Amygdala (tissue), 56 donors: Measurements from ENCODE around the gene CACNG4.

Experiments used
- DNase-seq, 56 donors: peaks; one replicate each; lab custom pipeline; 2025; lab: John Stamatoyannopoulos, UW

CACNG4 gene

GRCh38 chr17:67011527-67012175 lies 47.1 kb downstream of the CACNG4 start:
- DNase-seq = no peak

DNA sequence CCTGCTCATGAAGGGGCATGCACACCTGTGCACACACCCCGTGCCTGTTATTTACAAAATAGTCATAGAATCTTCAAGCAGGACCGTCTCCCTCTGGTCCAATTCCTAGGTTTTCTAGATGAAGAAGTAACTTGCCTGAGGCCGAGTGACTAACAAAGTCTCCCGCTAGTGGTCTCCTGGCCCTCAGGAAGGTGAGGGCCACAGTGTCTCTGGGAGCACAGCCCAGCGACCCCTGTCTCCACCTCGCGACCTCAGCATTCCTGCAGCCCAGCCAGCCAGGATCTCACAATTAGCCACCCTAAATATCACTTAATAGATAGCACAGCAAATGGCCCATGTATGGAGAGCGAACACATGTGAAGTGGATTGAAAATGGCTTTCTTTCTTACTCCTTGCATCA lies 49.4 kb downstream of the CACNG4 start:
- DNase-seq = no peak

- peak in 4 of 56 donors; percentile 26 to 34 (median 28) for DNase-seq
Observed at GRCh38 chr17:67015001-67015400, 50.5 kb downstream of the CACNG4 start.

GRCh38 chr17:67016039-67016762 lies 51.7 kb downstream of the CACNG4 start:
- DNase-seq = no peak

DNA sequence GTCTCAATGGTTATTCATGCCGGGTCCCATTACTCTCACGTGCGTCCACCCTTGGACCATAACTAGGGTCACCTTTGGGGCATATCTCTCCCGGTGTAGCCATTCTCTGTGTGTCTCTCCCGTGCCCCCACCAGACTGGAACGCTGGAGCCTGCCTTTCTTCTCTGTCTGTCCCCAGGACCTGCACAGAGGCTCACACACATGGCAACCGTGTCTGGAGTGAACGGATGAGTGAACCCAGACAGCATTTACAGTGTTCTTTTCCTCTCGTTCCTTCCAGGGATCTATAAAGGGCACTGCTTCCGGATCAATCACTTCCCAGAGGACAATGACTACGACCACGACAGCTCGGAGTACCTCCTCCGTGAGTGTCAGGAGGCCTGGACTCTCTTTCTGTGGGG lies 53.4 kb downstream of the CACNG4 start:
- no peak for DNase-seq

DNA sequence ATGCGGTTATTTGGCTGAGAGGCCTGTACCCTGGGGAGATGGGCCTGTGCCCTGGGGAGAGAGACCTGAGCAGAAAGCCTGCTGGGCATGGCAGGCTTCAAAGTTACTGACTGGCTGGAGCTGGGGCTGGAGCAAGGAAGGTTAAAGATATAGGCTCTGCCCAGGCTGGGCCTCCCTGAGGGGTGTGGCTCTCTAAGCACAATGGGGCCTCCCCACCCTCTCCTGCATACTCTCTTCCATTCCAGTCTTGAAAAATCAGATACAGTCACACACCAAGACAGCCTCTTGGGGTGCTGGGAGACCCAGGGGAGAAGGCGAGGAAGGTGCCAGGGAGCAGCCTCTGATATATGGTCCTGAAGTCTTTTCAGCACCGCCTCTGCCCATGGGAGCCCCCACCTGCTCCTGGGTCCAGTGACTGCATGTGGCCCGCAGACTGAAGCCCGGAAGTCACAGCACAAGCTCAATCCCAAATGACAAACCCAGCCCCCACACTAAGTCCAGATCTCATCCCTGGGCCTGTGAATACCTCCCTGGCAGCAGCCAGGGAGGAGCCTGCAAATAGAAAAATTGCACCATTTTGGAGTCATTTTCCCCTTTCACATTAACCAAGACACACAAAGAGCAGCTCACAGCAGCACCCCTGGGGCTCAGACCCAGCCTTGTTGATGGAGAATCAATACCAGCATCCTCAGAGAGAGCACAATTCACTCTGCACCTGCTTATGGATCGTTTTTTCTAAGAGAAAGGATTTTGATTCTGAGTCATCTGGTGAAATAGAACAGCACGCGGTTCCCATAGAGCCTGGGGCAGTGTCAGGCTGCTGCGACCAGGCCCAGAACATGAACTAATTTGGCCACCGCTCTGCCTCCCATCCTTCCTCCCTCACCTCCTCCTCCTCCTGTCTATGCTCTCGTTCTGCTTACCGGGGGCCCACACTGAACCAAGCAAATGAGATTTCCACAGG lies 54.2 kb downstream of the CACNG4 start:
- peak in 1 of 56 donors; percentile 7 for DNase-seq

DNA sequence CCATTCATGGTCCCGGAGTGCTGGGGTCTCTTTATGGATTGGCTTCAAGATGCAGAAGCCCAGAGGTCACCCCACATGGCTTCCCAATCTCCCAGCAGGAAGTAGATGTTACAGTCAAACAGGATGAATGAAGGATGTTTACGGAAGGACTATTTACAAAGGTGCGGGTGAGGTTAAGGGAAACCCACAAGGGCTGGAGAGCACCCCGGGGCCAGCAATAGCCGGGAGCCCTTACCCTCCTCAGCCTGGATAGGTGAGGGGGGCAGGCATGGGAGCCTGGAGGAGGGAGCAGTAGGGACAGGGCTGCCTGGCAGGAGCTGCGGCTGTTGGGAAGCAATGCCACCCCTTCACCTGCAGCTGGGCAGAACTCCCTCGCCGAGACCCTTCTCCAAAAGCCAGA lies 55.3 kb downstream of the CACNG4 start:
- DNase-seq = no peak

DNA sequence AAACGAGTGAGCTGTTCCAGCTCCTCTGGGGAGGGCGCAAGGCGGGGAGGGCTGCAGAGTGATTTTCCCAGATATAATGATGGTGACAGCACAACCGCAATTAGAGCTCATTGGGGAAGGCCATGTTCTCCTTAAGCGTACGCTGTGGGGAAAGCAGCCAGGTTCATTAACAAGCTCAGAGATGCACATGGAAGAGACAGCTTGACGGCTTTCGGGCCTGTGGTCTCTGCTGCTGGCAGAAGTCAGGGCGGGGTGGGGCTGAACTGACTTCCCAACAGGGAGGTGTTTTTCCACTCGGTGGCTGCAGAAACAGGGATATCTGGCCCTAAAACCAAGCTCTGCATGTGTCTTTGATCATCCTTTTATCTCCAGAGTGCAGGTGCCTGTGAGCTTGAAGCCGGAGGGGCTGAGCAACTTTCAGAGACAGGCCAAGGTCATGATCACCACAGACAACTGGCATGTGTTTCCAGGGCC lies 55.8 kb downstream of the CACNG4 start:
- peak in 4 of 56 donors; percentile 10 to 25 (median 20) for DNase-seq

- peak in 1 of 56 donors; percentile 3 for DNase-seq
Observed at GRCh38 chr17:67021196-67021595, 56.7 kb downstream of the CACNG4 start.

DNA sequence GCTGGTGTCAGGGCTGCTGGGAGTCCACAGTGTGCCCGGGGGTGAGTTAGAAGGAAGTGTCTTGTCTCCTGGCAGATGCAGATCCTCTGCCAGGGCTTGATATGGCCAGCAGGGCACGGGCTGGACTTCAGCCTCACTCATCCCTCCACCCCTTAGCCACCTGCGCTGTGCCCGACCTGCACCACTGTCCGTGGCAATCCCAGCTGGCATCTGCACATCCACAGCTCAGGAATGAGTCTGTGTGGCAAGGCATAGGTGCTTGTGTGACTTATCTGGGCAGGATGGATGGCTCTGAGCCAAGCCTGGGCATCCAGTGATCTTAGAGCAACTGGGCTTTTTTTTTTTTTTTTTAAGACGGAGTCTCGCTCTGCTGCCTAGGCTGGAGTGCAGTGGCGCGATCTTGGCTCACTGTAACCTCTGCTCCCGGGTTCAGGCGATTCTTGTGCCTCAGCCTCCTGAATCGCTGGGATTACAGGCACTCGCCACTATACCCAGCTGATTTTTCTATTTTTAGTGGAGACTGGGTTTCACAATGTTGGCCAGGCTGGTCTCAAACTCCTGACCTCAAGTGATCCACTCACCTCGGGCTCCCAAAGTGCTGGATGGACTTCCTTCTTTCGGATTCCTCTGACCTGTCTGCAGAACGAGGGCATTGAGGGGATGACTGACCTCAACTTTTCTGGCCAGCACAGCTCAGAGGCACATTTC lies 57.4 kb downstream of the CACNG4 start:
- no peak for DNase-seq

DNA sequence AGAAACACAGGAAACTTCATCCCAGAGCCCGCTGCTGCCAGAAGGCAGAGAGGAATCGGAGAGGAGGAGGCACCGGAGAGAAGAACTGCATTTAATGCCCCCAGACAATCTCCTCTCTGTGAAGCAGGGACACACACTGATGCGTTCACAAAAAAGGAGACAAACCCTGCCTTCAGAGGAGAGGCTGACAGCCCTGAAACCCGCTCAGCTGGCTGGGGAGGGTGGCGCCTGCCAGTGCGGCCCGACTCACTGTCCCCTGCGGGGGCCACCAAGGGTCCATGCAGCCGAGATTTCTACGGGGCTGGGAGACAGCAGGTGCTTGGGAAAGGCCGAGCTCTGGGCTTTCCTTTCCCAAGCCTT lies 57.9 kb downstream of the CACNG4 start:
- DNase-seq = peak in 23 of 56 donors; percentile 5 to 42 (median 18)

GRCh38 chr17:67024736-67025135 lies 60.2 kb downstream of the CACNG4 start:
- no peak for DNase-seq

DNA sequence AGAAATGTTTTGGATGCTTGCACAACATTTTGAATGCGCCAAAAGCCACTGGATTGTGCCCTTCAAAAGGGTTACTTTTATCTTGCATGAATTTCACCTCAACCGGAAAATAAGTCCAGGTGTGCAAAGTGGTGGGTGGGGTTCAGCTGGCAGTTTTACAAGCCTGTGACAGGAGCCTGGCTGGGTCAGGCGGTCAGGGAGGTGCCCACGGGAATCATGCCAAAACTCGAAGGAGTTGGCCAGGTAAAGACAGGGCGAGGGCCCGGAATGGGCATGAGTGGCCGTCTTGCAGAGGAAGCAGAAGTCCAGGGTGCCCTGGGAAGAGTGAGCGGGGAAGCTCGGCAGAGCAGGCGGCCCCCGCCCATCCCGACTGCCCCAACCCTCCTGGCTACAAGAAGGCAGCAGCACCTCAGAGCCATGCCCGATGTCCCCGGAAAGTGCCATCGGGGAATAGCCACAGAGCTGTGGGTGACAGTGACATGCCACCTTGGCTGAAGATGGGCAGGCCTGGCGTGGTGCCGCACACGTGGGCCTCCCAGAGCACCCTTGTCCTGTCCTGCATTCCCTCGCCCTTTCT lies 60.8 kb downstream of the CACNG4 start:
- no peak for DNase-seq

DNA sequence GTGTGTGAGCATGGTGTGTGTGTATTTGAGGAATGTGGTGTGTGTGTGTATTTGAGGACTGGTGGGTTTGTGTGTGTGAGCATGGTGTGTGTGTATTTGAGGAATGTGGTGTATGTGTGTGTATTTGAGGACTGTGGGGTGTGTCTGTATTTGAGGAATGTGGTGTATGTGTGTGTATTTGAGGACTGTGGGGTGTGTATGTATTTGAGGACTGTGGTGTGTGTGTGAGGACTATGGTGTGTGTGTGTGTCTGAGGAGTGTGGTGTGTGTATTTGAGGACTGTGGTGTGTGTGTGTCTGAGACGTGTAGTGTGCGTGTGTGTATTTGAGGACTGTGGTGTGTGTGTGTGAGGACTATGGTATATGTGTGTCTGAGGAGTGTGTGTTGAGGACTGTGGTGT lies 61.8 kb downstream of the CACNG4 start:
- DNase-seq = no peak

- DNase-seq = no peak
Observed at GRCh38 chr17:67027031-67027628, 62.6 kb downstream of the CACNG4 start.

DNA sequence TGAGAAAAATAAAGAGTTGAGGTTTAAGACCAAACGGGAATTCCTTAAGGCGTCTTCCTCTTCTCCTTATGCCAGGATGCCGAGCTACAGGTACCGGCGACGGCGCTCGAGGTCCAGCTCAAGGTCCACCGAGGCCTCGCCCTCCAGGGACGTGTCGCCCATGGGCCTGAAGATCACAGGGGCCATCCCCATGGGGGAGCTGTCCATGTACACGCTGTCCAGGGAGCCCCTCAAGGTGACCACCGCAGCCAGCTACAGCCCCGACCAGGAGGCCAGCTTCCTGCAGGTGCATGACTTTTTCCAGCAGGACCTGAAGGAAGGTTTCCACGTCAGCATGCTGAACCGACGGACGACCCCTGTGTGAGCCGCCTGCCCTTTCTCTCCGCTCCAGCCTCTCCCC lies 66.1 kb downstream of the CACNG4 start:
- no peak for DNase-seq

DNA sequence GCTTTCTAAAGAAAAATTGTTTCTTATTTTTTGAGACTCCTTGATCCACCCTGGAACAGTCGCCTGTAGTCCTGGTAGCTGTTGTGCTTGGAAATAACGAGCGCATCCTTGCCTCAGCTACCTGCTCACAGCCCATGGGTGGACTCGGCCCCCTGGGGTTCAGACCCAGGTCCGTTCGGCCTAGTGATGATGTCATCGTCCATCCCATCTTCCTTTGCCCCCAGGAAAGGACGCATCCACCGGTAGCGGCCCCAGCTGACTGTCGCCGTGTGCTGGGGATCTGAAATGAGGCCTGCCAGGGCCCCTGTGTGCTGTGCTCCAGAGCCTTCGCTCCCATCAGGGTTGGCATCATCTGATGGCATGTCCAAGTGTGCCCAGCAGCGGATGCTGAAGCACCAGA lies 67.9 kb downstream of the CACNG4 start:
- DNase-seq = no peak

DNA sequence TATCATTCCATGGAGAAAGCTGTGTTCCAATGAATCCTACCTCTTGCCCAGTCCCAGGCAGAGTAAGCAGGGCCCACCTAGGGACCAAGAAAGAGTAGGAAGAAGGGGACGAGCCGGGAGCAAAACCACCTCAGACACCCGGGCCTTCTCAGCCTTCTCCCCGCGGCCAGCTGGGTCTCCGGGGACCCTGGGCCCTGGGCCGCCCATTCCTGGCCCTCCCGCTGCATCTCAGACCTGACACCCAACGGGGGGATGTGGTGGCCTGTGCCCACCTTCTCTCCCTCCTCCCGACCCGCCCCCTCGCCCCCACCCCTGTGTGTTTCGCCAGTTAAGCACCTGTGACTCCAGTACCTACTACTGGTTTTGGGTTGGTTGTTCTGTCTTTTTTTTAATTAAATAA lies 68.5 kb downstream of the CACNG4 start:
- no peak for DNase-seq

GRCh38 chr17:67033613-67034012 lies 69.1 kb downstream of the CACNG4 start:
- DNase-seq = no peak
